ENCODE data around the gene VEZT. TPM values are rescaled to one million over a fixed set of nuclear protein-coding genes. Genes with fewer than 3 reads are reported as not detected.
"Not testable (repeated sequence)": the region's sequence is repeated elsewhere in the genome, so short reads cannot be mapped to it uniquely, and the experiment has no call there.

Gene VEZT
- total RNA-seq, 4 donors from 2014 or later = 55.2 to 130 (median 85.5) TPM

DNA sequence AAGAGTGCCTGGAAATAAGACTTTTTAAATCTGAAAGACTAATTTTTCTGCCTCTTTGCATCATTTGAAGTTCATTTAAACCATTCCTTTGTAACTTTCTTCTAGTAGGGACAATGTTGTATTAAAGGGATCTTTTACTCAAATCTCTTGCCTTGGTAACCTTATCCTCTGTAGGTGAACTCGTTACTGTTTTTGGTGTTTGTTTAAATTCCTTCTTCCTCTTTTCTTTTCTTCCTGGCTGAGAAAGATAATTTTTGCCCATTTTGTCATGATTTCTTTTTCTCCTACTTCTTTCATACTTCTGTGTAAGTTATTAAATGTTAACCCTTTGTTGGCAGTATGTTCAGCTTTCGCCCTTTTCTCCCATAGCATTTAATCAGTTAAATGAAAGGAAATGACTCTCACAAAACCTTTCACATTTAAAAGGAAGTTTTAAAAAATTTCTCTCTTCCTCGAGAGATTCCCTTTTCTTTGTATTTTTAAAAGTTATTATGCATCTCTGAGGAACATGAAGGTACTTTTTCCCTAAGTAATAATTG lies 10.3 kb downstream of the VEZT start:
- H3K4me3 ChIP-seq = no peak overlapping the region
- no peak for TF ChIP-seq EP300 (IDR thresholded peaks at IDR 0.05; ENCODE audit: low read depth)
- TF ChIP-seq, protein P1, sequence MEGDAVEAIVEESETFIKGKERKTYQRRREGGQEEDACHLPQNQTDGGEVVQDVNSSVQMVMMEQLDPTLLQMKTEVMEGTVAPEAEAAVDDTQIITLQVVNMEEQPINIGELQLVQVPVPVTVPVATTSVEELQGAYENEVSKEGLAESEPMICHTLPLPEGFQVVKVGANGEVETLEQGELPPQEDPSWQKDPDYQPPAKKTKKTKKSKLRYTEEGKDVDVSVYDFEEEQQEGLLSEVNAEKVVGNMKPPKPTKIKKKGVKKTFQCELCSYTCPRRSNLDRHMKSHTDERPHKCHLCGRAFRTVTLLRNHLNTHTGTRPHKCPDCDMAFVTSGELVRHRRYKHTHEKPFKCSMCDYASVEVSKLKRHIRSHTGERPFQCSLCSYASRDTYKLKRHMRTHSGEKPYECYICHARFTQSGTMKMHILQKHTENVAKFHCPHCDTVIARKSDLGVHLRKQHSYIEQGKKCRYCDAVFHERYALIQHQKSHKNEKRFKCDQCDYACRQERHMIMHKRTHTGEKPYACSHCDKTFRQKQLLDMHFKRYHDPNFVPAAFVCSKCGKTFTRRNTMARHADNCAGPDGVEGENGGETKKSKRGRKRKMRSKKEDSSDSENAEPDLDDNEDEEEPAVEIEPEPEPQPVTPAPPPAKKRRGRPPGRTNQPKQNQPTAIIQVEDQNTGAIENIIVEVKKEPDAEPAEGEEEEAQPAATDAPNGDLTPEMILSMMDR (IDR thresholded peaks at IDR 0.05) = no peak
- TF ChIP-seq POLR2AphosphoS5 (IDR thresholded peaks at IDR 0.05) = no peak
- TF ChIP-seq POLR2A (IDR thresholded peaks at IDR 0.05) = no peak
- no peaks in the 10 kb centered on the region for H3K36me3 ChIP-seq
- no peak for DNase-seq
- intact Hi-C loops (cut with DNase I; ENCODE audit: low total_unique reads) (loop anchor here (10.0 kb wide), 1 partner anchor 107 kb away; no protein-coding TSS in a partner anchor), in situ Hi-C loops (cut with MboI; ENCODE audit: low pct_ligation_motif_present in 1 of 4, low pct_unique_long_range_greater_than_20kb in 1 of 4, low sequenced_read_pairs in 3 of 4) (no loop called here)
- 64 to 65% methylated on average over 3 of the region's 3 CpGs for WGBS, 2 donors (ENCODE audit: low coverage in 1 of 2)
- no peaks in the 10 kb centered on the region for H3K9me3 ChIP-seq
- peaks cover 0 to 45% (median 17%) of the 10 kb centered on the region in 4 donors for H3K4me1 ChIP-seq
- no peak overlapping the region for H3K27ac ChIP-seq
- H3K27me3 ChIP-seq = no peaks in the 10 kb centered on the region

DNA sequence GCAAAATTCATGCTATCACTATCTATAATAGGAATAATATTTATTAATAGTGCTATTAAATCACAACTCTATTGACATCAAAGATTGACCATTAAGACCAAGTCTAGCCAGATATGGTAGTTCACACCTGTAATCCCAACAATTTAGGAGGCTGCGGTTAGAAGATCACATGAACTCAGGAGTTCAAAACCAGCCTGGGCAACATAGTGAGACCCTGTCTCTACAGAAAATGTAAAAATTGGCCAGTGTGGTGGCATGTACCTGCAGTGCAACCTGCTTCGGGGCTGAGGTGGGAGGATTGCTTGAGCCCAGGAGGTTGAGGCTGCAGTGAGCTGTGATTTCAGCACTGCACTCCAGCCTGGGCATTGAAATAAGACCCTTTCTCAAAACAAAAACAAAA lies 11.0 kb downstream of the VEZT start:
- H3K36me3 ChIP-seq = no peaks in the 10 kb centered on the region
- 98 to 100% methylated on average over 1 to 2 of the region's 2 CpGs for WGBS, 2 donors (ENCODE audit: low coverage in 1 of 2)
- H3K4me3 ChIP-seq = no peak overlapping the region
- no peak overlapping the region for H3K27ac ChIP-seq
- no peaks in the 10 kb centered on the region for H3K9me3 ChIP-seq
- H3K4me1 ChIP-seq = peaks cover 0 to 44% (median 17%) of the 10 kb centered on the region in 4 donors
- H3K27me3 ChIP-seq = no peaks in the 10 kb centered on the region
- in situ Hi-C loops (cut with MboI; ENCODE audit: low pct_ligation_motif_present in 1 of 4, low pct_unique_long_range_greater_than_20kb in 1 of 4, low sequenced_read_pairs in 3 of 4) = no loop called here
- TF ChIP-seq, protein P1 (IDR thresholded peaks at IDR 0.05) = no peak
- TF ChIP-seq EP300 (IDR thresholded peaks at IDR 0.05; ENCODE audit: low read depth) (no peak), POLR2A (IDR thresholded peaks at IDR 0.05) (no peak), POLR2AphosphoS5 (IDR thresholded peaks at IDR 0.05) (no peak)
- intact Hi-C loops (cut with DNase I; ENCODE audit: low total_unique reads) = loop anchor here (10.0 kb wide), 1 partner anchor 106 kb away; no protein-coding TSS in a partner anchor
- no peak for DNase-seq

DNA sequence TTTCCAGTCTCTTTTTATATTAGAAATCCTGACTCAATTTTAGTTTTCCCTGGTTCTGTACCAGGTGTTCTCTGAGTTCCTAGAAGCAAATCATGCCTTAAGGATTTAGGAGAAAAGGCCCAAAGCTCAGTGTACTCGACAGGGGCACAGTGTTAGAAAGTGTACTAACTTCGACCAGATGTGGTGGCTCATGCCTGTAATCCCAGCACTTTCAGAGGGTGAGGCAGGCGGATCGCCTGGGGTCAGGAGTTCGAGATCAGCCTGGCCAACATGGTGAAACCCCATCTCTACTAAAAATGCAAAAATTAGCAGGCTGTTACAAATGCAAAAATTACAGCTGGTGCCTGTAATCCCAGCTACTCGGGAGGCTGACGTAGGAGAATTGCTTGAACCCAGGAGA lies 12.0 kb downstream of the VEZT start:
- H3K27ac ChIP-seq = no peak overlapping the region
- no peaks in the 10 kb centered on the region for H3K27me3 ChIP-seq
- peaks cover 0 to 44% (median 13%) of the 10 kb centered on the region in 4 donors for H3K4me1 ChIP-seq
- DNase-seq = no peak
- intact Hi-C loops (cut with DNase I; ENCODE audit: low total_unique reads) (loop anchor here (10.0 kb wide), 1 partner anchor 105 kb away; no protein-coding TSS in a partner anchor), in situ Hi-C loops (cut with MboI; ENCODE audit: low pct_ligation_motif_present in 1 of 4, low pct_unique_long_range_greater_than_20kb in 1 of 4, low sequenced_read_pairs in 3 of 4) (no loop called here)
- WGBS, 2 donors (ENCODE audit: low coverage in 1 of 2) = 83 to 86% methylated on average over 6 to 7 of the region's 7 CpGs
- H3K9me3 ChIP-seq = no peaks in the 10 kb centered on the region
- no peak for TF ChIP-seq EP300 (IDR thresholded peaks at IDR 0.05; ENCODE audit: low read depth)
- peaks cover 0 to 4% (median 0%) of the 10 kb centered on the region in 4 donors for H3K36me3 ChIP-seq
- H3K4me3 ChIP-seq = no peak overlapping the region

DNA sequence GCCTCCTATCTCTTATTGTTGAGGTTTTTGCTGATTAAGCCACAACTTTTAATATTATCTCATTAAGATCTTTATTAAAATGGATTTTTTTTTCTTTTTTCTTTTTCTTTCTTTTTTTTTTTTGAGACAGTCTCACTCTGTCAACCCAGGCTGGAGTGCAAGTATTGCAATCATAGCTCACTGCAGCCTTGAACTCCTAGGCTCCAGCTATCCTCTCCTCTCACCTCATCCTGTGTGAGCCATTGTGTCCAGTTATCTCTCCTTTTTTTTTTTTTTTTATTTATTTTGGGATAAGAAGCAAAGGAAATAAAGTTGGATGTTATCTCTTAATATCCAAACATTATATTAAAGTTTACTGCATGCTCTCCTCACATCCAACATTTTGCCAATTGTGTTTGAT lies 12.7 kb downstream of the VEZT start:
- Histone ChIP-seq H3K9me3 (no peaks in the 10 kb centered on the region), H3K36me3 (peaks cover 0 to 4% (median 0%) of the 10 kb centered on the region in 4 donors), H3K4me1 (peaks cover 0 to 44% (median 13%) of the 10 kb centered on the region in 4 donors), H3K27me3 (no peaks in the 10 kb centered on the region), H3K27ac (no peak overlapping the region), H3K4me3 (no peak overlapping the region)
- in situ Hi-C loops (cut with MboI; ENCODE audit: low pct_ligation_motif_present in 1 of 4, low pct_unique_long_range_greater_than_20kb in 1 of 4, low sequenced_read_pairs in 3 of 4) (no loop called here), intact Hi-C loops (cut with DNase I; ENCODE audit: low total_unique reads) (no loop called here)
- TF ChIP-seq POLR2A (IDR thresholded peaks at IDR 0.05) (no peak), EP300 (IDR thresholded peaks at IDR 0.05; ENCODE audit: low read depth) (no peak), POLR2AphosphoS5 (IDR thresholded peaks at IDR 0.05) (no peak)
- TF ChIP-seq, protein P1 (IDR thresholded peaks at IDR 0.05) = no peak
- DNase-seq = no peak

DNA sequence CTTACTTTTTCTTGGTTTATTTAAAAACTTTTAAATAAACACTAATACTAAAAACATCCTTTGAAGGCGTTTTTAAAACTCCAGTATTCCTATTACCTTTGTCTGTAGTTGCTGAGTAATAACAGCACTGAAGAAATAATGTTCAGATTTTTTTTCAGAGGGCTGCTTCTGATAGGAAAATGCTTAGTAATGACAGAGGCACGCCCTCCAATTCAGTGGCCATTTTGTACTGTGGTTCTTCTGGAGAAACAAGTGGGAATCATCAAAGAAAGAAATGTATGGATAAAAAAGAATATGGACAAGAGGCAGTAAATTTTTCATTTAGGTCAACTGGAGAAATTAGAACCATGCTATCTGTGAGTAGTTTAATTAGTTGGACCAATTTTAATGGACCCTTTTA lies 13.6 kb downstream of the VEZT start:
- no peak for DNase-seq
- intact Hi-C loops (cut with DNase I; ENCODE audit: low total_unique reads) = no loop called here
- H3K9me3 ChIP-seq = no peaks in the 10 kb centered on the region
- H3K36me3 ChIP-seq = peaks cover 0 to 4% (median 0%) of the 10 kb centered on the region in 4 donors
- no peak for TF ChIP-seq POLR2A (IDR thresholded peaks at IDR 0.05)
- in situ Hi-C loops (cut with MboI; ENCODE audit: low pct_ligation_motif_present in 1 of 4, low pct_unique_long_range_greater_than_20kb in 1 of 4, low sequenced_read_pairs in 3 of 4) = no loop called here
- peaks cover 0 to 44% (median 13%) of the 10 kb centered on the region in 4 donors for H3K4me1 ChIP-seq
- H3K27me3 ChIP-seq = no peaks in the 10 kb centered on the region
- no peak overlapping the region for H3K4me3 ChIP-seq
- WGBS, 2 donors (ENCODE audit: low coverage in 1 of 2) = 55 to 66% methylated on average over 2 of the region's 2 CpGs
- no peak overlapping the region for H3K27ac ChIP-seq

DNA sequence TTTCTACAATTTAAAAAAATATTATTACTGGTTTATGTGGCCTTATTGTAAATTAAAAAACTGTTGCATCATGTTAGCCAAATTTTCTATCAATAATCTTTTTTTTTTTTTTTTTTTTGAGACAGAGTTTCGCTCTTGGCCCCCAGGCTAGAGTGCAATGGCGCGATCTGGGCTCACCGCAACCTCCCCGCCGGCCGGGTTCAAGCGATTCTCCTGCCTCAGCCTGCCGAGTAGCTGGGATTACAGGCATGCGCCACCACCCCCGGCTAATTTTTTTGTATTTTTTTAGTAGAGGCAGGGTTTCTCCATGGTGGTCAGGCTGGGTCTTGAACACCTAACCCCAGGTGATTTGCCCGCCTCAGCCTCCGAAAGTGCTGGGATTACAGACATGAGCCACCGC lies 16.6 kb downstream of the VEZT start:
- H3K27me3 ChIP-seq; H3K4me3 ChIP-seq; DNase-seq; H3K9me3 ChIP-seq; H3K27ac ChIP-seq; intact Hi-C loops (cut with DNase I; ENCODE audit: low total_unique reads); in situ Hi-C loops (cut with MboI; ENCODE audit: low pct_ligation_motif_present in 1 of 4, low pct_unique_long_range_greater_than_20kb in 1 of 4, low sequenced_read_pairs in 3 of 4); H3K36me3 ChIP-seq: not testable (repeated sequence)
- WGBS, 2 donors (ENCODE audit: low coverage in 1 of 2) = 97 to 100% methylated on average over 7 to 14 of the region's 14 CpGs
- H3K4me1 ChIP-seq = peaks cover 0 to 39% (median 12%) of the 10 kb centered on the region in 4 donors

DNA sequence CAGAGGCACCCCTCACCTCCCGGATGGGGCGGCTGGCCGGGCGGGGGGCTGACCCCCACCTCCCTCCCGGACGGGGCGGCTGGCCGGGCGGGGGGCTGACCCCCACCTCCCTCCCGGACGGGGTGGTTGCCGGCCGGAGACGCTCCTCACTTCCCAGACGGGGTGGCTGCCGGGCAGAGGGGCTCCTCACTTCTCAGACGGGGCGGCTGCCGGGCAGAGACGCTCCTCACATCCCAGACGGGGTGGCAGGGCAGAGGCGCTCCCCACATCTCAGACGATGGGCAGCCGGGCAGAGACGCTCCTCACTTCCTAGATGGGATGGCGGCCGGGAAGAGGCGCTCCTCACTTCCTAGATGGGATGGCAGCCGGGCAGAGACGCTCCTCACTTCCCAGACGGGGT lies 18.0 kb downstream of the VEZT start:
- intact Hi-C loops (cut with DNase I; ENCODE audit: low total_unique reads); H3K27me3 ChIP-seq; H3K36me3 ChIP-seq; H3K9me3 ChIP-seq; DNase-seq; H3K27ac ChIP-seq; H3K4me3 ChIP-seq; in situ Hi-C loops (cut with MboI; ENCODE audit: low pct_ligation_motif_present in 1 of 4, low pct_unique_long_range_greater_than_20kb in 1 of 4, low sequenced_read_pairs in 3 of 4): not testable (repeated sequence)
- 96% methylated on average over 25 of the region's 31 CpGs; no CpG with 5 or more reads in 1 of the 2 donors for WGBS, 2 donors (ENCODE audit: low coverage in 1 of 2)
- H3K4me1 ChIP-seq = peaks cover 0 to 30% (median 5%) of the 10 kb centered on the region in 4 donors

All from transverse colon (tissue), 4 donors.